ENCODE measurements around the gene CYS1. TPM values are rescaled to one million over a fixed set of nuclear protein-coding genes. Genes with fewer than 3 reads are reported as not detected.
A peak's percentile ranks its signal among the peaks of the same experiment; 100 is the strongest.
"Not testable (repeated sequence)": the region's sequence is repeated elsewhere in the genome, so short reads cannot be mapped to it uniquely, and the experiment has no call there.

Gene CYS1
- total and polyA plus RNA-seq, 2 of the 13 experiments (the other 11 are each of a cell fraction or from before 2014, with no cell fraction given), result 0.04 TPM; not detected in 1

DNA sequence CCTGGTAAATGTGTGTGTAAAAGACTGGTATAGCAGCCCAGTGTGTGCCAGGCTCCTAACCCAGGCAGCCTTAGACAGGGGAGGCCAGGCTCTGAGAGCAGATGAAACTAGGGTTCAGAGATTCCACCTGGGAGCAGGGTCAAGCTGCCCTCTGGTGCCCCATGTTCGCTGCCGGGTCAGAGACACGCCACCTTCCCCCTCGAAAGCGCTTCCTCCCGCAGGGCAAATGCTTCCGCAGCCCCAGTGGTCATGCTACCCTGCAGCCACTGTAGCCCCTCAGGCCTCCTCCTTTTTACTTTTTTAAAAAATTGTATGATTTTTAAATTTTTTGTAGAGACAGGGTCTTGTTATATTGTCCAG is 47.5 kb downstream of the CYS1 start (continued):
- TF ChIP-seq POLR2G (IDR thresholded peaks at IDR 0.05; ENCODE audit: low read depth, low read length), result no peak
- no peak for TF ChIP-seq ZNF724P (CRISPR knock-in tag; IDR thresholded peaks at IDR 0.05; ENCODE audit: borderline replicate concordance)

DNA sequence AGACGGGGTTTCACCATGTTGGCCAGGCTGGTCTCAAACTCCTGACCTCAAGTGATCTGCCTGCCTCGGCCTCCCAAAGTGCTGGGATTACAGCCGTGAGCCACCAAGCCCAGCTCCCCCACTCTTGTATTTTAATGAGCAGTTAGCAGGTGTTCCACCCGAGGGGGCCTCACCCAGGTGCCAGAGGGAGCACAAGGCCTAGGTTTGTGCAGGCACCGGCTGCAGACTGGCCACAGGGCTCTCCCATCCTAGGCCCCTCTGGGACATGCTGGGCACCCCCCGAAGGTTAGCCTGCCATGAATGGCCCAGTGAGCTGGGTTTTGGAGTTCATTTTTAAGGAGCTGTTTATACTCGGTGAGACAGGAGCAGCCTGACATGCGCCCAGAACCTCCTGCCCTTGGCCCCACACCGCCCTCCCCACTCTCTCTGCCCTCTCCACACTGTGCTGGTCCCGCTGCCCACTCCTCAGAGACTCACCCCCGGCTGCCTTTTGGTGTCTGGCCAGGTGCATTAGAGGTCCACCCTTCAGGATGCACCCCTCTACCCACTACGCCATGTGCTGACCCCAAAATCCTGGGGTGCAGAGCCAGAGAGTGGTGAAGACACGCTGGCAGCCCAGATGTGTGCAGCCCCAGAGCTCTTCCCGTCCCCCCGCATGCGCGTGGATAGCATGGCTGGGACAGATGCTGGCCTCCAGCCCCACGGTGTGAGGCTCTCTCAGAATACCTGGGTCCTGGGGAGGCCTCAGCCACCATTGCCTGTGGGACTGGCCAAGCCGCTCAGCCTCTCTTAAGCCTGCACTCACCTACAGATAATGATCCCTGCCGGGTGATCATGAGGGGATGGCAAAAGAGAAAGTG is 48.1 kb downstream of the CYS1 start:
- Histone ChIP-seq H3K9ac (ENCODE audit: insufficient read depth, low read depth, low read length) (no peak overlapping the region), H3K4me3 (replicated peaks in 1 of 3; ENCODE audit: insufficient read depth in 1 of 3, low read depth in 2 of 3, low read length in 3 of 3) (no peak overlapping the region), H3K36me3 (replicated peaks in 1 of 2; ENCODE audit: control insufficient read depth in 1 of 2, insufficient read depth in 2 of 2, low read length in 2 of 2) (no peaks in the 10 kb centered on the region), H3K4me2 (ENCODE audit: low read depth, low read length) (no peak overlapping the region), H4K20me1 (ENCODE audit: insufficient read depth, low read length) (no peaks in the 10 kb centered on the region), H3K9me3 (ENCODE audit: low read length) (no peaks in the 10 kb centered on the region), H3K27ac (ENCODE audit: extremely low read length, insufficient read depth, low read length) (no peak overlapping the region), H3K79me2 (ENCODE audit: insufficient read depth, low read length) (no peaks in the 10 kb centered on the region), H3K4me1 (ENCODE audit: insufficient read depth, low read length) (peaks cover 54% of the 10 kb centered on the region), H2AFZ (ENCODE audit: low read length) (no peak overlapping the region), H3K27me3 (ENCODE audit: control insufficient read depth in 1 of 2, insufficient read depth in 2 of 2, low read length in 2 of 2) (peaks cover 2 to 70% of the 10 kb centered on the region in 2 experiments; a peak in 4 of 5 replicates)
- ChIA-PET CTCF (ENCODE audit: low intra/inter-chr PET ratio, low total read pairs) (no interaction called here), POLR2A (no interaction called here)
- BruUV-seq (replicated peaks), result no TSS peak
- intact Hi-C loops (cut with micrococcal nuclease; ENCODE audit: unreplicated experiment), result no loop called here
- no peak for TF ChIP-seq MTA1 (CRISPR knock-in tag; IDR thresholded peaks at IDR 0.05; ENCODE audit: borderline replicate concordance)
- no peak for TF ChIP-seq ZNF224 (CRISPR knock-in tag; IDR thresholded peaks at IDR 0.05)
- no peak for TF ChIP-seq MED8 (CRISPR knock-in tag; IDR thresholded peaks at IDR 0.05; ENCODE audit: insufficient replicate concordance)
- no peak for TF ChIP-seq ZNF101 (CRISPR knock-in tag; IDR thresholded peaks at IDR 0.05; ENCODE audit: borderline replicate concordance, low read depth)
- TF ChIP-seq, protein P1, sequence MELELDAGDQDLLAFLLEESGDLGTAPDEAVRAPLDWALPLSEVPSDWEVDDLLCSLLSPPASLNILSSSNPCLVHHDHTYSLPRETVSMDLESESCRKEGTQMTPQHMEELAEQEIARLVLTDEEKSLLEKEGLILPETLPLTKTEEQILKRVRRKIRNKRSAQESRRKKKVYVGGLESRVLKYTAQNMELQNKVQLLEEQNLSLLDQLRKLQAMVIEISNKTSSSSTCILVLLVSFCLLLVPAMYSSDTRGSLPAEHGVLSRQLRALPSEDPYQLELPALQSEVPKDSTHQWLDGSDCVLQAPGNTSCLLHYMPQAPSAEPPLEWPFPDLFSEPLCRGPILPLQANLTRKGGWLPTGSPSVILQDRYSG (CRISPR knock-in tag; IDR thresholded peaks at IDR 0.05), result no peak
- TF ChIP-seq ZNF30 (CRISPR knock-in tag; IDR thresholded peaks at IDR 0.05), result no peak
- no peak for TF ChIP-seq MXD4 (CRISPR knock-in tag; IDR thresholded peaks at IDR 0.05)
- no peak for TF ChIP-seq ZSCAN22 (CRISPR knock-in tag; IDR thresholded peaks at IDR 0.05)
- TF ChIP-seq ZNF20 (CRISPR knock-in tag; IDR thresholded peaks at IDR 0.05), result no peak
- no peak for TF ChIP-seq ZNF552 (CRISPR knock-in tag; IDR thresholded peaks at IDR 0.05; ENCODE audit: borderline replicate concordance)
- no peak for TF ChIP-seq TRIM24 (CRISPR knock-in tag; IDR thresholded peaks at IDR 0.05)
- no peak for TF ChIP-seq POGZ (CRISPR knock-in tag; IDR thresholded peaks at IDR 0.05)
- no peak for TF ChIP-seq TAF1 (CRISPR knock-in tag; IDR thresholded peaks at IDR 0.05)
- TF ChIP-seq ZNF367 (CRISPR knock-in tag; IDR thresholded peaks at IDR 0.05; ENCODE audit: borderline replicate concordance), result no peak
- FAIRE-seq (no peak), ATAC-seq (no peak), DNase-seq (ENCODE audit: low spot score) (no peak)
- in situ Hi-C loops (cut with HindIII; ENCODE audit: extremely low pct_ligation_motif_present, low pct_unique_long_range_greater_than_20kb), result no loop called here
- WGBS (ENCODE audit: low lambda C conversion rate), result 48% methylated on average over 20 of the region's 20 CpGs

DNA sequence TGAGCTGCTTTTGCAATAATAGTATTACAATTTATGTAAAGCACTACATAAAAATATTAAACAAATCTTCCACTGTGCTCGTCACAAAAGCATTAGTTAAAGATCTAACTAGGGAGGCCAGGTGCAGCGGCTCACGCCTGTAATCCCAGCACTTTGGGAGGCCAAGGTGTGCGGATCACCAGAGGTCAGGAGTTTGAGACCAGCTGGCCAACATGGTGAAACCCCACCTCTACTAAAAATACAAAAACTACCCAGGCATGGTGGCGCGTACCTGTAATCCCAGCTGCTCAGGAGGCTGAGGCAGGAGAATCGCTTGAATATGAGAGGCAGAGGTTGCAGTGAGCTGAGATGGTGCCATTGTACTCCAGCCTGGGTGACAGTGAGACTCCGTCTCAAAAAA is 49.4 kb downstream of the CYS1 start:
- 39% methylated on average over 8 of the region's 8 CpGs for WGBS (ENCODE audit: low lambda C conversion rate)
- not testable (repeated sequence) for BruUV-seq (replicated peaks)
- CTCF ChIA-PET (ENCODE audit: low intra/inter-chr PET ratio, low total read pairs), result interaction anchor here (0.6 kb wide), 1 partner anchor 231 kb away, joined by 3 read pairs; no protein-coding TSS in a partner anchor

More for the DNA sequence above, 49.4 kb downstream of the CYS1 start:
- DNase-seq (ENCODE audit: low spot score); H4K20me1 ChIP-seq (ENCODE audit: insufficient read depth, low read length); in situ Hi-C loops (cut with HindIII; ENCODE audit: extremely low pct_ligation_motif_present, low pct_unique_long_range_greater_than_20kb); H2AFZ ChIP-seq (ENCODE audit: low read length); H3K9me3 ChIP-seq (ENCODE audit: low read length); FAIRE-seq; intact Hi-C loops (cut with micrococcal nuclease; ENCODE audit: unreplicated experiment); H3K79me2 ChIP-seq (ENCODE audit: insufficient read depth, low read length); ATAC-seq; H3K27ac ChIP-seq (ENCODE audit: extremely low read length, insufficient read depth, low read length); H3K36me3 ChIP-seq (replicated peaks in 1 of 2; ENCODE audit: control insufficient read depth in 1 of 2, insufficient read depth in 2 of 2, low read length in 2 of 2); H3K9ac ChIP-seq (ENCODE audit: insufficient read depth, low read depth, low read length): not testable (repeated sequence)
- Histone ChIP-seq H3K4me1 (ENCODE audit: insufficient read depth, low read length) (peaks cover 54% of the 10 kb centered on the region), H3K27me3 (ENCODE audit: control insufficient read depth in 1 of 2, insufficient read depth in 2 of 2, low read length in 2 of 2) (peaks cover 2 to 59% of the 10 kb centered on the region in 2 experiments; a peak in 4 of 5 replicates), H3K4me3 (replicated peaks in 1 of 3; ENCODE audit: insufficient read depth in 1 of 3, low read depth in 2 of 3, low read length in 3 of 3) (peak overlapping the region in 1 of 3 experiments; percentile 45; a peak in 1 of 6 replicates), H3K4me2 (ENCODE audit: low read depth, low read length) (peak overlapping the region; percentile 54)
- POLR2A ChIA-PET, result interaction anchor here (1.2 to 2.7 kb wide), 4 partner anchors 9 to 187 kb away, joined by 3 to 9 read pairs (median 4); partner anchors contain the start of genes KLF11 and TAF1B

Data from HepG2 (cell line).